RWPE2 (cell line): Measurements from ENCODE around the gene NPR3.

Experiments used
- ATAC-seq: fragments of 200-7000 bp; cut with Tn5 transposase; 3 replicates; pipeline ENCODE4 v1.9.1; 2021; ENCODE audit warnings: low read depth
- DNase-seq: peaks from one replicate; pipeline ENCODE4 v3.0.0-alpha.2; 2020; ENCODE audit warnings: low spot score
- H3K27ac ChIP-seq: fragments of 450-650 bp; 2 replicates; pipeline ENCODE4 v1.5.1; 2017; ENCODE audit warnings: mild to moderate bottlenecking; ENCODE audit not compliant: poor library complexity, severe bottlenecking
- H3K27me3 ChIP-seq: fragments of 250-450 bp; sonication (Bioruptor Pico); 2 replicates; pipeline ENCODE4 v1.5.1; 2021; ENCODE audit warnings: mild to moderate bottlenecking, moderate library complexity; ENCODE audit not compliant: insufficient read depth, poor library complexity, severe bottlenecking
- H3K36me3 ChIP-seq: fragments of 250-450 bp; sonication (Bioruptor Pico); 2 replicates; pipeline ENCODE4 v1.5.1; 2020; ENCODE audit warnings: low read depth, mild to moderate bottlenecking, moderate library complexity
- H3K4me1 ChIP-seq: fragments of 250-450 bp; sonication (Bioruptor Pico); 2 replicates; pipeline ENCODE4 v1.5.1; 2021; ENCODE audit warnings: mild to moderate bottlenecking, moderate library complexity; ENCODE audit not compliant: insufficient read depth, poor library complexity, severe bottlenecking
- H3K4me3 ChIP-seq: fragments of 250-450 bp; sonication (Bioruptor Pico); 2 replicates; pipeline ENCODE4 v1.5.1; 2021; ENCODE audit warnings: mild to moderate bottlenecking, moderate library complexity; ENCODE audit not compliant: severe bottlenecking
- H3K9me3 ChIP-seq: fragments of 250-450 bp; sonication (Bioruptor Pico); 2 replicates; pipeline ENCODE4 v1.5.1; 2021; ENCODE audit warnings: mild to moderate bottlenecking, moderate library complexity; ENCODE audit not compliant: severe bottlenecking
- CTCF ChIP-seq: fragments of 450-650 bp; IDR thresholded peaks from one replicate; pipeline ENCODE4 v1.5.1; 2017; ENCODE audit warnings: mild to moderate bottlenecking, moderate library complexity; ENCODE audit not compliant: poor library complexity, severe bottlenecking

The NPR3 gene

GRCh38 chr5:32703957-32704356, 7.2 kb upstream of the NPR3 start:
- no peaks in the 10 kb centered on the region for H3K9me3 ChIP-seq
- ATAC-seq (no peak), DNase-seq (no peak)
- no peak overlapping the region for H3K4me3 ChIP-seq
- H3K27ac ChIP-seq, result no peak overlapping the region
- H3K27me3 ChIP-seq, result no peaks in the 10 kb centered on the region
- no peaks in the 10 kb centered on the region for H3K4me1 ChIP-seq
- no peak for TF ChIP-seq CTCF
- no peaks in the 10 kb centered on the region for H3K36me3 ChIP-seq

GRCh38 chr5:32707418-32707997, 3.6 kb upstream of the NPR3 start:
- TF ChIP-seq CTCF, result peak; percentile 88
- H3K27me3 ChIP-seq, result peaks cover 14% of the 10 kb centered on the region
- ATAC-seq (no peak), DNase-seq (no peak)
- no peaks in the 10 kb centered on the region for H3K4me1 ChIP-seq
- no peak overlapping the region for H3K4me3 ChIP-seq
- no peaks in the 10 kb centered on the region for H3K36me3 ChIP-seq
- no peaks in the 10 kb centered on the region for H3K9me3 ChIP-seq
- H3K27ac ChIP-seq, result no peak overlapping the region

- no peak for TF ChIP-seq CTCF
- Histone ChIP-seq H3K27me3 (peaks cover 26% of the 10 kb centered on the region), H3K4me1 (no peaks in the 10 kb centered on the region), H3K36me3 (no peaks in the 10 kb centered on the region), H3K4me3 (no peak overlapping the region), H3K9me3 (no peaks in the 10 kb centered on the region), H3K27ac (no peak overlapping the region)
- ATAC-seq, result no peak
- no peak for DNase-seq
Observed at GRCh38 chr5:32708949-32709348, 2.2 kb upstream of the NPR3 start.

- Histone ChIP-seq H3K9me3 (no peaks in the 10 kb centered on the region), H3K27me3 (peaks cover 26% of the 10 kb centered on the region), H3K4me1 (no peaks in the 10 kb centered on the region), H3K36me3 (no peaks in the 10 kb centered on the region), H3K4me3 (peak overlapping the region; percentile 40), H3K27ac (no peak overlapping the region)
- ATAC-seq, result peak; percentile 76
- DNase-seq, result peak; percentile 81
- peak; percentile 94 for TF ChIP-seq CTCF
Observed at GRCh38 chr5:32709750-32710549, 1.2 kb upstream of the NPR3 start.

GRCh38 chr5:32711362-32711680, 200 bp downstream of the NPR3 start:
- DNase-seq (no peak), ATAC-seq (no peak)
- peaks cover 26% of the 10 kb centered on the region for H3K27me3 ChIP-seq
- no peaks in the 10 kb centered on the region for H3K36me3 ChIP-seq
- H3K4me3 ChIP-seq, result peak overlapping the region; percentile 40
- no peak overlapping the region for H3K27ac ChIP-seq
- no peaks in the 10 kb centered on the region for H3K9me3 ChIP-seq
- H3K4me1 ChIP-seq, result no peaks in the 10 kb centered on the region
- no peak for TF ChIP-seq CTCF
